AG04449 (cell line): ENCODE measurements around the gene IFNGR2.
"Not testable (repeated sequence)": the region's sequence is repeated elsewhere in the genome, so short reads cannot be mapped to it uniquely, and the experiment has no call there.

Source experiments
- CTCF ChIA-PET: fragments of 350-600 bp; formaldehyde crosslinking; extraction: SDS; loops from one replicate; lab custom pipeline; 2021; ENCODE audit warnings: antibody characterized with exemption; lab: Yijun Ruan, JAX
- POLR2A ChIA-PET: fragments of 400-600, 350-600 bp; formaldehyde crosslinking; extraction: SDS; loops from one replicate; lab custom pipeline; 2020; ENCODE audit warnings: antibody characterized with exemption, inconsistent platforms; lab: Yijun Ruan, JAX
- DNase-seq: peaks from one replicate; pipeline ENCODE4 v3.0.0-alpha.2; 2010; ENCODE audit warnings: low read depth, low spot score
- H3K4me3 ChIP-seq: 2 replicates; pipeline ENCODE4 v1.5.1; 2011; ENCODE audit warnings: low read depth, mild to moderate bottlenecking, control low read depth, low read length
- TF ChIP-seq, protein P1 (sequence below): IDR thresholded peaks from one replicate; pipeline ENCODE4 v1.5.1; 2011; ENCODE audit warnings: mild to moderate bottlenecking, moderate library complexity, low read length, control low read depth, inconsistent platforms; ENCODE audit not compliant: insufficient read depth; ENCODE audit errors: missing control alignments

The IFNGR2 gene

DNA sequence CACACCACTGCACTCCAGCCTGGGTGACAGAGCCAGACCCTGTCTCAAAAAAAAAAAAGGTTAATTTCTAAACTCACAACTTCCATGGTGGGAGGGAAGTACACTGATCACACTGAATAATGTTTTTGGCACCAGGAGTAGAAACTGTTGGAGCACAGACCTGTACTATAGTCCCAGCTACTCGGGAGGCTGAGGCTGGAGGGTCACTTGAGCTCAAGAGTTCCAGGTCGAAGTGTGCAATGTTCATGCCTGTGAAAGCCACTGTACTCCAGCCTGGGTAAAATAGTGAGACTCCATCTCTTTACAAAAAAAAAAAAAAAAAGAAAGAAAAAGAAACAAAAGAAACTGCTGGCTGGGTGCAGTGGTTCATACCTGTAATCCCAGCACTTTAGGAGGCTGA lies 41.3 kb downstream of the IFNGR2 start:
- TF ChIP-seq, protein P1, sequence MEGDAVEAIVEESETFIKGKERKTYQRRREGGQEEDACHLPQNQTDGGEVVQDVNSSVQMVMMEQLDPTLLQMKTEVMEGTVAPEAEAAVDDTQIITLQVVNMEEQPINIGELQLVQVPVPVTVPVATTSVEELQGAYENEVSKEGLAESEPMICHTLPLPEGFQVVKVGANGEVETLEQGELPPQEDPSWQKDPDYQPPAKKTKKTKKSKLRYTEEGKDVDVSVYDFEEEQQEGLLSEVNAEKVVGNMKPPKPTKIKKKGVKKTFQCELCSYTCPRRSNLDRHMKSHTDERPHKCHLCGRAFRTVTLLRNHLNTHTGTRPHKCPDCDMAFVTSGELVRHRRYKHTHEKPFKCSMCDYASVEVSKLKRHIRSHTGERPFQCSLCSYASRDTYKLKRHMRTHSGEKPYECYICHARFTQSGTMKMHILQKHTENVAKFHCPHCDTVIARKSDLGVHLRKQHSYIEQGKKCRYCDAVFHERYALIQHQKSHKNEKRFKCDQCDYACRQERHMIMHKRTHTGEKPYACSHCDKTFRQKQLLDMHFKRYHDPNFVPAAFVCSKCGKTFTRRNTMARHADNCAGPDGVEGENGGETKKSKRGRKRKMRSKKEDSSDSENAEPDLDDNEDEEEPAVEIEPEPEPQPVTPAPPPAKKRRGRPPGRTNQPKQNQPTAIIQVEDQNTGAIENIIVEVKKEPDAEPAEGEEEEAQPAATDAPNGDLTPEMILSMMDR, result no peak
- ChIA-PET CTCF (interaction anchor here (0.6 to 7.4 kb wide), 44 partner anchors 7 to 616 kb away, joined by 3 to 91 read pairs (median 4); partner anchors contain the start of genes IL10RB and TMEM50B), POLR2A (interaction anchor here (0.8 kb wide), 1 partner anchor 98 kb away, joined by 3 read pairs; no protein-coding TSS in a partner anchor)

DNA sequence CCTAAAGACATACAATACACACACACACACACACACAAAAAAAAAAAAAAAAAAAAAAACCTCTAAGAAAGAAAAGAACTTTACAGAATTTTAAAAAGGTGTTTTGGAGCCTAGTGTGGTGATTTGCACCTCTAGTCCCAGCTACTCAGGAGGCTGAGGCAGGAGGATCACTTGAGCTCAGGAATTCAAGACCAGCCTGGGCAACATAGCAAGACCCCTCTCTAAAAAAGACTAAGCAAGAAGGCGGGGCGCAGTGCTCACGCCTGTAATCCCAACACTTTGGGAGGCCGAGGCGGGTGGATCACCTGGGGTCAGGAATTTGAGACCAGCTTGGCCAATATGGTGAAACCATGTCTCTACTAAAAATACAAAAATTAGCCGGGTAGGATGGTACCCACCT lies 43.4 kb downstream of the IFNGR2 start:
- POLR2A ChIA-PET, result not testable (repeated sequence)

More for the DNA sequence above, 41.3 kb downstream of the IFNGR2 start:
- no peak overlapping the region for H3K4me3 ChIP-seq
- DNase-seq, result no peak

DNA sequence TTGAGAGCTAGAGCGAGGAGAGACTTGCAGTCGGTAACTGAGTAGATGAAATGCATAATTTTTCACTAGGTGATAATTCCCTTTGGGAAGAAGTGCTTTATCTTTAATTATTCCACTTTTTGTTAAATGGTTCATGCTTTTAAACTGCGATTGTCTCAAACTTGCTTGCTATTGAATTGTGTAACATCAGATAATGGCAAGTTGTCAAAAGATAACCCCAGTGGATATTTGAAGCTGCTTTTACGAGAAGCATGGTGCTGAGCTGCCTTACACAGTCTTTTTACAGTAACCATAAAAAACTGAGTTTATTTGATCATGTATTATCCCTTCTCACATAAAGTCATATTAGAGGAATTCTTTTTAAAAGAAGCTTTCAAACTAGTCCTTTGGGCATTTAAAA lies 46.4 kb downstream of the IFNGR2 start:
- TF ChIP-seq, protein P1, result no peak
- CTCF ChIA-PET, result interaction anchor here (0.6 to 3.1 kb wide), 4 partner anchors 11 to 323 kb away, joined by 4 to 12 read pairs (median 4); no protein-coding TSS in a partner anchor
- POLR2A ChIA-PET, result no interaction called here
- DNase-seq, result no peak
- H3K4me3 ChIP-seq, result no peak overlapping the region

More for the DNA sequence above, 43.4 kb downstream of the IFNGR2 start:
- CTCF ChIA-PET, result interaction anchor here (0.9 to 7.4 kb wide), 10 partner anchors 10 to 611 kb away, joined by 3 to 91 read pairs (median 34); no protein-coding TSS in a partner anchor
- not testable (repeated sequence) for H3K4me3 ChIP-seq, DNase-seq

DNA sequence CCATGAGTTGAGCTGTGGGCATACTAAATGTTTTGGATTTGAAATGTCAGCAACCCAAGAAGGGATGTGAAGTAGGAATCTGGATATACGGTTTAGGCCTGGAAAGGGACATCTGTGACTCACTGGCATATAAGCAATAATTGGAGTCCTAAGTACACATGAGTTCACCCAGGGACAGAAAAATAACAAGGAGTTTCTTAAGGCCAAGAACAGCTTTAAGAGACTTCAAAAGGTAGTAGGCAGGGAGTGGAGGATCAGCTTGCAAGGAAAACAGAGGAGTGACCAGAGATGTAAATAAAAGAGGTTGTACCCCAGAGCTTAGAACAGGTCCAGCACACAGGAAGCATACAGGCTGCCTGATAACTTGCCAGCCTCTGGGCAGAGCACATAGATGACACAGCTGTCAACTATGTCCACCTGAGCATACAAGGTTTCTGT lies 48.4 kb downstream of the IFNGR2 start:
- ChIA-PET CTCF (interaction anchor here (1.0 to 3.1 kb wide), 3 partner anchors 252 to 255 kb away, joined by 3 to 12 read pairs (median 5); no protein-coding TSS in a partner anchor), POLR2A (interaction anchor here (1.1 to 1.4 kb wide), 2 partner anchors 10 to 28 kb away, joined by 3 to 4 read pairs; partner anchors contain the start of gene TMEM50B)
- H3K4me3 ChIP-seq, result no peak overlapping the region
- TF ChIP-seq, protein P1, result no peak
- no peak for DNase-seq

DNA sequence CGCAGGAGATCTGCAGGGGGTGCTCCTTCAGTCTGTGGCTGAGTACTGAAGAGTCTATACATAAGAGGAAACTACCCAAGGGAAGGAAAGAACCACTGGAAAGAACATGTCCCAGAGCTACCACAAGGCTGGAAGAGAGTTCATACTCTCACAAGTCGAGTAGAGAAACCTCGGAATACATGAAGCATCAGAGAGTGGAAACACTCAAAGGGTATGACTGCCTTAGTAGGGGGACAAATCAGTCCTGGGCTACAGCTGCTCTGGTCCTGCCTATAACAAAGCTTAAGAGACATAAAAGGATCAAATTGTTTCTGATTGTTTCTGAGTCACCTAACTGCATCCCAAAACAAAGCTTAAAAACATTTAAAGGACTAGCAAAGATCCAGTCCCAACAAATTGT lies 49.1 kb downstream of the IFNGR2 start:
- ChIA-PET POLR2A (interaction anchor here (1.1 to 1.4 kb wide), 2 partner anchors 11 to 28 kb away, joined by 3 to 4 read pairs; partner anchors contain the start of gene TMEM50B), CTCF (interaction anchor here (1.0 to 1.6 kb wide), 3 partner anchors 12 to 255 kb away, joined by 3 to 5 read pairs (median 3); no protein-coding TSS in a partner anchor)
- no peak overlapping the region for H3K4me3 ChIP-seq
- TF ChIP-seq, protein P1, result no peak
- DNase-seq, result no peak

DNA sequence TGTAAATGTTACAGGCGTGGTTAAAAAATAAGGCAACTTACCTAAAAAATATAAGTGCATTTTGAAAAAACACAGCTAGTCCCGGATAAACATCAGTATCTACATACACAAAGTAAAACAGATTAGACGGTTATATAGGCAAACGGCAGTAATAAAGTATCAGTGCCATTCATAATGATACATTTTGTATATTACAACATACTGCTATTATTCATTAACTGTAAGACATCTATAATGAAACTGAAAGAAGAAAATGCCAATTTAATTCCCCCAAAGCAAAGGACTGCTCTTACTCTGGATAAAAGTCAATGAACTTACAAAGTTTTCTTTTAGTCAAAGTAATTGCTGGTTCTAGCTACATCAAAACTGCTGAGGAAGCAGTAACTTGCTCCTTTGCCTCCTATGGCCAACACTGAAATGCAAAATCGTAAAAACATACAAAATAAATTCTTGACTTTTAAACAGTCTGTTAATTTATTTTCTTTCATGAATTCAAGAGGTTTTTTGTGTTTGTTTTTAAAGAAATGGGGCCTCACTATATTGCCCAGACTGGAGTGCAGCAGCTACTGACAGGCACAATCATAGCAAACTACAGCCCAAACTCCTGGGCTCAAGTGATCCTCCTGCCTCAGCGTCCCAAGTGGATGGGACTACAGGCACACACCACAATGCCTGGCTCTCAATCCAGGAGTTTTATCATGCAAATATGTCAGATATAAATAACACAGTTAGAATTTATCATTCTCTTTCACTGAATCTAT lies 52.7 kb downstream of the IFNGR2 start:
- POLR2A ChIA-PET, result no interaction called here
- no peak overlapping the region for H3K4me3 ChIP-seq
- no peak for DNase-seq
- TF ChIP-seq, protein P1, result no peak
- CTCF ChIA-PET, result interaction anchor here (0.6 to 7.8 kb wide), 5 partner anchors 10 to 259 kb away, joined by 3 to 75 read pairs (median 4); no protein-coding TSS in a partner anchor
